GM12873 (cell line): ENCODE measurements around the gene DLG2.

ENCODE experiments used
- TF ChIP-seq, protein P1 (sequence below): IDR thresholded peaks from 2 replicates; pipeline ENCODE4 v1.5.1; 2012; ENCODE audit warnings: low read depth, mild to moderate bottlenecking, moderate library complexity, low read length, control low read depth; ENCODE audit not compliant: insufficient read depth; ENCODE audit errors: missing control alignments

The DLG2 gene

DNA sequence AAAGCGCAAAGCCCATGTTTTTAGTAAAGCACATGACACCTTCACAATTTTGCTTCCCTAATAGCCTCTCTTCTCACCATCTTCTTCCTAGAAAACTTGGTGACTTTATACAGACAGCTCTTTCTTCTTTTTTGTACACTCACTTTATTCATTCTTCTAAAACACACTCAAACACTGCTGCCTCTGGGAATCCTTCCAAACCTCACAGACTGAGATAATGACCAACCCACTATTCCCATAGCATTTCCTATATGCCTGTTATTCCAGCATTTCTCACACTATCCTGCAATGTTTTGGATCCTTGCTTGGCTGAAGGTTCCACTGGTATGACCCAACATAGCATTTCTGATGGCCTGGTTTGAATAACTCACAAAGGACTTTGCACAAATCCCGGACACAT is 1898.9 kb downstream of the DLG2 start:
- TF ChIP-seq, protein P1, sequence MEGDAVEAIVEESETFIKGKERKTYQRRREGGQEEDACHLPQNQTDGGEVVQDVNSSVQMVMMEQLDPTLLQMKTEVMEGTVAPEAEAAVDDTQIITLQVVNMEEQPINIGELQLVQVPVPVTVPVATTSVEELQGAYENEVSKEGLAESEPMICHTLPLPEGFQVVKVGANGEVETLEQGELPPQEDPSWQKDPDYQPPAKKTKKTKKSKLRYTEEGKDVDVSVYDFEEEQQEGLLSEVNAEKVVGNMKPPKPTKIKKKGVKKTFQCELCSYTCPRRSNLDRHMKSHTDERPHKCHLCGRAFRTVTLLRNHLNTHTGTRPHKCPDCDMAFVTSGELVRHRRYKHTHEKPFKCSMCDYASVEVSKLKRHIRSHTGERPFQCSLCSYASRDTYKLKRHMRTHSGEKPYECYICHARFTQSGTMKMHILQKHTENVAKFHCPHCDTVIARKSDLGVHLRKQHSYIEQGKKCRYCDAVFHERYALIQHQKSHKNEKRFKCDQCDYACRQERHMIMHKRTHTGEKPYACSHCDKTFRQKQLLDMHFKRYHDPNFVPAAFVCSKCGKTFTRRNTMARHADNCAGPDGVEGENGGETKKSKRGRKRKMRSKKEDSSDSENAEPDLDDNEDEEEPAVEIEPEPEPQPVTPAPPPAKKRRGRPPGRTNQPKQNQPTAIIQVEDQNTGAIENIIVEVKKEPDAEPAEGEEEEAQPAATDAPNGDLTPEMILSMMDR: no peak

DNA sequence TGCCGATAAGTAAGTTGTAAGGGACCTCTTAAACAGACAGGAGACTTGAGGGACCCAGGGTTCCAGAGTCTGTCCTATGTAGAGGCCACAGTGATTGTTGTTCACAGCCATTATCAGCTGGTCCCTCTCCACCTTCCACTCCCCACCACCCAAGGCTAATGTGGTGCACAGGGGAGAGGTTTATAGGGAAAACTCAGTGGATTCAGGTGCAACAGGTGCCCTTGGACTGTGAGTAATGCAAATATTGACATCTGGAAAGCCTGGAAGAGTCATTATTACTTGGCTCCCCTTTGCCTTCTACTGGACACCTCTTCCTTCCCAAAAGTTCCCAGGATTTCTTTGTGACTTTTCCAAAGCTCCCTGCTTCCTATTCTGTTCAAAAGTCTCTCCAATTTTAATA is 1899.9 kb downstream of the DLG2 start:
- TF ChIP-seq, protein P1: no peak

GRCh38 chr11:83726316-83726715 is 1900.8 kb downstream of the DLG2 start:
- TF ChIP-seq, protein P1: no peak

DNA sequence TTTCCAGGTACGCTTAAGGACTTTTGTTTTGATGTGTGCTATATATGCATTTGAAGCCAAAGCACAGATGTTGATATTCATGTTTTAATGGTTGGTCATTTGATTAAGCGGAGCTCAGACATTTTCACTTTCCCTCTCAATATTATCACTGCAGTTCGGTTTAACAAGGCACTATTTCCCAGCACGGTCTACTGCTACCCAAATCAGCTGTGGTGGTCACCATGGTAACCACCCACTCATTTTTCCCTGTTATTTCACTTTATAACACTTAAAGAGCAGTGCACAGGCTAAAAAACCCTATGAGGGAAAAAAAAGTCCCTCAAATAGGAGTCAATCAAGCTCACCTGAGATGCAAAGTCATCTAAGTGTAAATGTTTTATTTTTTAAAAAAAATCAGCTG is 1901.4 kb downstream of the DLG2 start:
- TF ChIP-seq, protein P1: no peak

GRCh38 chr11:83725269-83725560 is 1901.9 kb downstream of the DLG2 start:
- TF ChIP-seq, protein P1: no peak

DNA sequence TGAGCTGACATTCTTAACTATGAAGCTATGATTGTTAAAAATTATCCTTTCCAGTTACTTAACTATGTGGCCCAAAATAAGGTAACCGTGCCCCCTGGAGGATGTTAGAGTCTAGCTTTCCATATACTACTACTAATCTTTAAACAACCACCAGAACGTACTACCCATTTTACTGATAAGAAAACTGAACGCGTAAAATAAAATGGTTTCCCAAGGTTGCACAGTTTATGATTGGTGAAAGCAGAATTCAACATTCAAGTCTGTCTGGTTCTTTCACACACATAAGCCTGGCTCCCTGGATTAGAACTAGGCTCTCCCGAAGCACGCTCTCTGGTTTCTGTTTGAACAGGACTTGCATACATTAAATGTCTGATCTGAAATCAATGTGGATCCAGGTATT is 1903.1 kb downstream of the DLG2 start:
- TF ChIP-seq, protein P1: peak; percentile 60

- TF ChIP-seq, protein P1: no peak
These were observed 1904.6 kb downstream of the DLG2 start for GRCh38 chr11:83722392-83723119.
